ENCODE results near the gene ZFP82.
A peak's percentile ranks its signal among the peaks of the same experiment; 100 is the strongest.

DNA sequence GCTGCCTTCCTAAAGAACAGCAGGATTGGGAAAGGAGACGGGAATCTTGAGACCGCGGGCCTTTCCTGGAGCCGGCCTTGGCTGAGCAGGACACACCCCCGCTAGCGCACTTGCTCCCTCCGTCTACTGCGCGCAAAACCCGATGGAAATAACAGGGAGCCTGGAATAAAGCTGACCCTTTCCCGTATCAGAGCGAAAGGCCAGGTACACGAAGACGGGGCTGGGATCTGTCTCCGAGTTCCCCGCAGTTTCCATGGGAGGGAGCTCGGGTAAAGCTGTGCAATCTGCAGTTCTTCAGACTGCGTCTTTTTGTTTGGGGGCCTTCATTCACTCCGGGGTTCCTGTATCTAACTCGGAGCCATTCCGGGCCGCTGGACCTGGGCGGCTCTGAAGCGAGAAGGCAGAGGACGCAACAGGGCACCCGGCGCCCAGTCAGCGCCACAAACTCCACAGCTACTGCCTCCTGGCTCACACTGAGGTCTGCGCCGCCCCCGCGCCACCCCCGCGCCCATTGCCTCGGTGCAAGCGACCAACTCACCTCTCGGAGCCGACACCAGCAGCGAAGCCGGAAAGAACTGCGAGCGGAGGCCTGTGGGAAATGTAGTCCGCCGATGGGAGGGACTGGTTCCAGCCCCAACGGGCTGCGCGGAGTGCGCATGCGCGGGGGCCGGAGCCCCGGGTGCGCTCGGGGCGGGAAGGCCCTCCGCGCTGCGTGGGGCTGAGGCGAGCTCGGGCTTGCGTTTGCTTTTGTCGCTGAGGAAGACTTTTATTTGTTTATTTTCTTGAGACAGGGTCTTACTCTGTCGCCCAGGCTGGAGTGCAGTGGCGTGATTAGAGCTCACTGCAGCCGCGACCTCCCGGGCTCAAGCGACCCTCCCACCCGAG, 39.6 kb downstream of the ZFP82 start, which contains the start of gene ZFP14:
- TF ChIP-seq POLR2AphosphoS5 (IDR thresholded peaks at IDR 0.05) (peak; percentile 83), CTCF (IDR thresholded peaks at IDR 0.05) (peak in 2 of 4 experiments; percentile 23 to 46)
